ENCODE data around the gene CATSPER4. TPM values are rescaled to one million over a fixed set of nuclear protein-coding genes. Genes with fewer than 3 reads are reported as not detected.

Gene CATSPER4
- total RNA-seq, 6 donors from 2014 or later: not detected

- Histone ChIP-seq H3K4me3 (no peak overlapping the region), H3K36me3 (no peaks in the 10 kb centered on the region), H3K27ac (peak overlapping the region in 2 of 4 donors; percentile 52 to 65), H3K4me1 (peaks cover 22 to 41% (median 30%) of the 10 kb centered on the region in 4 donors), H3K9me3 (no peaks in the 10 kb centered on the region), H3K27me3 (peaks cover 0 to 3% (median 0%) of the 10 kb centered on the region in 4 donors)
- WGBS, 2 donors: 63 to 64% methylated on average over 18 to 19 of the region's 19 CpGs
- ATAC-seq (ENCODE audit: low FRiP score in 2 of 2): no peak
- TF ChIP-seq POLR2AphosphoS5 (IDR thresholded peaks at IDR 0.05) (no peak), EP300 (IDR thresholded peaks at IDR 0.05) (no peak), POLR2A (IDR thresholded peaks at IDR 0.05) (no peak)
- TF ChIP-seq, protein P1, sequence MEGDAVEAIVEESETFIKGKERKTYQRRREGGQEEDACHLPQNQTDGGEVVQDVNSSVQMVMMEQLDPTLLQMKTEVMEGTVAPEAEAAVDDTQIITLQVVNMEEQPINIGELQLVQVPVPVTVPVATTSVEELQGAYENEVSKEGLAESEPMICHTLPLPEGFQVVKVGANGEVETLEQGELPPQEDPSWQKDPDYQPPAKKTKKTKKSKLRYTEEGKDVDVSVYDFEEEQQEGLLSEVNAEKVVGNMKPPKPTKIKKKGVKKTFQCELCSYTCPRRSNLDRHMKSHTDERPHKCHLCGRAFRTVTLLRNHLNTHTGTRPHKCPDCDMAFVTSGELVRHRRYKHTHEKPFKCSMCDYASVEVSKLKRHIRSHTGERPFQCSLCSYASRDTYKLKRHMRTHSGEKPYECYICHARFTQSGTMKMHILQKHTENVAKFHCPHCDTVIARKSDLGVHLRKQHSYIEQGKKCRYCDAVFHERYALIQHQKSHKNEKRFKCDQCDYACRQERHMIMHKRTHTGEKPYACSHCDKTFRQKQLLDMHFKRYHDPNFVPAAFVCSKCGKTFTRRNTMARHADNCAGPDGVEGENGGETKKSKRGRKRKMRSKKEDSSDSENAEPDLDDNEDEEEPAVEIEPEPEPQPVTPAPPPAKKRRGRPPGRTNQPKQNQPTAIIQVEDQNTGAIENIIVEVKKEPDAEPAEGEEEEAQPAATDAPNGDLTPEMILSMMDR (IDR thresholded peaks at IDR 0.05): no peak
- DNase-seq: no peak
These were observed 25.2 kb upstream of the CATSPER4 start for GRCh38 chr1:26164861-26165842.

DNA sequence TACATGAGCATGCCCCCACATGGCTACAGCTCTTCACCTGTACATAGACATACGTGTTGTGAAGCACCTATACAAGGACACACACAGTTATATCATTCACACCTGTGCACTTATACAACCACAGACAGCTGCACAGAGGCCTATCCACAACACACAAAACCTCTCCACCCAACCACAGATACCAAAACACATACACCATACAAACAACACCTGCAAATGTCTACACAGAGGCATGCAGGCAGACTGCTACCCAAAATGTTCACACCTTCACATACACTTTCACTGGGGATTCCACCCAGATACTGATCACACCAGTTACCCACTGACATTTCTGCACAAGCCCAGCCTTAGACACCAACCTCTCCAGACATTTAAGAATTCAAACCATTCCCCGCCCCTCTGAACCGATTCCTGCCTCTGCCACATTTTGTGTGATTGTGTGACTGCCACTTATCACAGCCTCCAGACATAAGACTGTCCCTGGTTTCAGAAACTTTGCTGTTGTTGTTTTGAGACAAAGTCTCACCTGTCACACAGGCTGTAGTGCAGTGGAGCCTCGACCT is 23.6 kb upstream of the CATSPER4 start:
- ATAC-seq (ENCODE audit: low FRiP score in 2 of 2) (no peak), DNase-seq (no peak)
- WGBS, 2 donors: 75 to 77% methylated on average over 4 of the region's 4 CpGs
- no peak overlapping the region for H3K27ac ChIP-seq
- H3K4me1 ChIP-seq: peaks cover 23 to 40% (median 31%) of the 10 kb centered on the region in 4 donors
- TF ChIP-seq POLR2A (IDR thresholded peaks at IDR 0.05): no peak
- no peak for TF ChIP-seq POLR2AphosphoS5 (IDR thresholded peaks at IDR 0.05)
- TF ChIP-seq, protein P1 (IDR thresholded peaks at IDR 0.05): no peak
- TF ChIP-seq EP300 (IDR thresholded peaks at IDR 0.05): no peak
- no peaks in the 10 kb centered on the region for H3K27me3 ChIP-seq
- peaks cover 0 to 7% (median 0%) of the 10 kb centered on the region in 4 donors for H3K36me3 ChIP-seq
- H3K4me3 ChIP-seq: no peak overlapping the region
- no peaks in the 10 kb centered on the region for H3K9me3 ChIP-seq

DNA sequence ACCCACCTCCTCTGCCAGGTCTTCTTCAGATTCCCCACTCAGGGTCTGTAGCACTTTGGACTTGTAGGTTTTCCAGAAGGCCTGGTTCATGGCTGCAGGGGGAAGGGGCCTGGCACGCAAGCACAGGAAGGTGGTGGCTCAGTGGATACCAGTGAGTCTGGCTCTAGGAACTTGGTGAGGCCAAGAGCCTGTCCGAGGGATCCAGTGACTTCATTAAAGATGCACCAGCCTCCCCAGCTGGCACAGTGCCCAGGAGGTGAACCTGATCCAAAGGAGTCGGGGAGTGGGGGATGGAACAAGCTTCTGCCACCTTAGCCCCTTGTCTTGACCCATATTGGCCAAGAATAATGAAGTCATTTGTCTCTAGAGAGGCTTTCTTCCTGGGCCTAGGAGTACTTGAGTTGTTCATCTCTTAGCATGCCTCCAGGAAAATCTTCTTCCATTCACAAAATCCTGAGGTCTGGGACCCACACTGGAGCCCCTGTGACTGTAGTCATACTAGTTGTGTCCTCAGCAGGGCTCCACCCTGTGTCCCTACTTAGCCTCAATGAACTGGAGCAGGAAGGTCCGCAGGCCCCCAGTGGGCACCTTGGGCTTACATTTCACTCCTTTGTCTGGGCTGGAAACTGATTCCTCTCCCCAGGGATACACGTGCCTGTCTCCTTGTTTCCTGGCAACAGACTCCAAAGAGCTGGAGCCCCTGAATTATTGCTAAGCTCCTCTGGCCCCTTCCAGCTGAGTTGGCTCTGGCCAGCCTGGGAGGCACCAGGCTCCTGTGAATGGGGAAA is 21.8 kb upstream of the CATSPER4 start, which contains the start of gene C1orf232:
Gene C1orf232 (minus strand): TSS at position 554 of the 788 bp plus-strand sequence. CDS start 464 bp downstream, at position 90.
- Histone ChIP-seq H3K27ac (peak within 1 kb of the TSS; percentile 64 to 89 (median 74)), H3K4me3 (peak within 1 kb of the TSS; percentile 73 to 96 (median 76)), H3K36me3 (peaks cover 0 to 7% (median 0%) of the 10 kb centered on the region in 4 donors), H3K4me1 (peaks cover 17 to 31% (median 22%) of the 10 kb centered on the region in 4 donors), H3K27me3 (no peaks in the 10 kb centered on the region), H3K9me3 (no peaks in the 10 kb centered on the region)
- ATAC-seq (ENCODE audit: low FRiP score in 2 of 2) (no peak), DNase-seq (no peak)
- TF ChIP-seq POLR2A (IDR thresholded peaks at IDR 0.05): no peak
- TF ChIP-seq, protein P1 (IDR thresholded peaks at IDR 0.05): no peak
- no peak for TF ChIP-seq EP300 (IDR thresholded peaks at IDR 0.05)
- no peak for TF ChIP-seq POLR2AphosphoS5 (IDR thresholded peaks at IDR 0.05)
- 85 to 90% methylated on average over 3 to 5 of the region's 5 CpGs for WGBS, 2 donors

DNA sequence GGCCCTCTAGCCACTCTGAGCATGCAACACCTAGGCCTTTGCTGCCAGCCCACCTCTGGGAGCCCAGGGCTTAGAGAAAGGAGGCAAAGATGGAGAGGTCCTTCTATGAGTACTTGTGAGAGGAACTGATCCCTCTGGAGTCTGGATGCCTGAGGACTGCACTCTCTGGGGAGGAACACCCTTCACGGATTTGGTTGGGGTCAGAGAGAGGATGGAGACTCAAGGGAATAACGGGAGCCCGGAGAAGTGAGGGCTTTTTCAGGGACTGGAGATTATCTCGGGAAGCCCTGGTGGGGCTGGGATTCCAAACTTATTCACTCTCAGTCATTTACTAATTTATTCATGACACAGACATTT is 21.2 kb upstream of the CATSPER4 start:
- DNase-seq (no peak), ATAC-seq (ENCODE audit: low FRiP score in 2 of 2) (no peak)
- 70 to 74% methylated on average over 4 of the region's 4 CpGs for WGBS, 2 donors
- no peaks in the 10 kb centered on the region for H3K27me3 ChIP-seq
- H3K9me3 ChIP-seq: no peaks in the 10 kb centered on the region
- H3K4me1 ChIP-seq: peaks cover 14 to 26% (median 18%) of the 10 kb centered on the region in 4 donors
- H3K27ac ChIP-seq: peak overlapping the region in 3 of 4 donors; percentile 70 to 89 (median 78)
- peak overlapping the region in 2 of 4 donors; percentile 73 to 96 for H3K4me3 ChIP-seq
- TF ChIP-seq EP300 (IDR thresholded peaks at IDR 0.05) (no peak), POLR2A (IDR thresholded peaks at IDR 0.05) (no peak), POLR2AphosphoS5 (IDR thresholded peaks at IDR 0.05) (no peak)
- TF ChIP-seq, protein P1 (IDR thresholded peaks at IDR 0.05): no peak
- H3K36me3 ChIP-seq: peaks cover 0 to 7% (median 0%) of the 10 kb centered on the region in 4 donors

Measured in upper lobe of left lung (tissue), 6 donors.